ENCODE data around the gene MED15.

DNA sequence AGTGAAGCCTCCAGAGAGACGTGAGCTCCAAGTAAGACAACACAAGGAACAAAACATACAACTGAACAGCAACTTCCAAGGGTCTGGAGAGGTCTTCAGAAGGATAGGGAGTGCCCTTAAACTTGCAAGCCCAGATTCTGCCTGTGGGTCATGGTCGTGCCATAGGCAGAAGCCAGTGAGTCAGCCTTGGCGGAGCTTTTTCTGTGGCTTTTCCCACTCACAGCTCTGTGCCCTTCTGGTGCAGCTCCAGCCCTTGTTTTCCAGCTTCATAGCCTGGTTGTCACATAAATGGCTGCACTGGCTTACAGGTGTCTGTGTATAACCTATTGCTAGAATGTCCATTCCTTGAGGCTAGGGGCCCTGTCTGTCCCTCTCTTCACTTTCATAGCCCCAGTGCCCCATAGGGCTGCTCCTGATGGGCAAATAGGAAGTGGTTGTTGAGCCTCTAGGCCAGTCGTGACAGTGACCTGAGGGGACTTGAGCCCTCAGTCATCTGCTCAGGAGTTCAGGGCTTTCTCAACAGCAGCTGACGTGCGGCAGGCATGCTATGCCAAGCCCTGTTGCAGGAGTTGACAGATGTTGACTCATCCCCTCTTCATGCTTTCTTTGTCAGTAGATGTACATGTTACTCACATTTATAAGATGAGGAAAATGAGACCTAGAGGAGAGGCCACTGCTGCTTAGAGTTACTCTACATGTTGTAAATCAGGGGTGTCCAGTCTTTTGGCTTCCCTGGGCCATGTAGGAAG lies 7.4 kb downstream of the MED15 start:
- TF ChIP-seq RAD21 (IDR thresholded peaks at IDR 0.05; ENCODE audit: low read length) (peak; percentile 5; the same call in 1 of the 2 replicates), RCOR1 (IDR thresholded peaks at IDR 0.05; ENCODE audit: insufficient replicate concordance, low read length) (peak; percentile 49)
- TF ChIP-seq, protein P1, sequence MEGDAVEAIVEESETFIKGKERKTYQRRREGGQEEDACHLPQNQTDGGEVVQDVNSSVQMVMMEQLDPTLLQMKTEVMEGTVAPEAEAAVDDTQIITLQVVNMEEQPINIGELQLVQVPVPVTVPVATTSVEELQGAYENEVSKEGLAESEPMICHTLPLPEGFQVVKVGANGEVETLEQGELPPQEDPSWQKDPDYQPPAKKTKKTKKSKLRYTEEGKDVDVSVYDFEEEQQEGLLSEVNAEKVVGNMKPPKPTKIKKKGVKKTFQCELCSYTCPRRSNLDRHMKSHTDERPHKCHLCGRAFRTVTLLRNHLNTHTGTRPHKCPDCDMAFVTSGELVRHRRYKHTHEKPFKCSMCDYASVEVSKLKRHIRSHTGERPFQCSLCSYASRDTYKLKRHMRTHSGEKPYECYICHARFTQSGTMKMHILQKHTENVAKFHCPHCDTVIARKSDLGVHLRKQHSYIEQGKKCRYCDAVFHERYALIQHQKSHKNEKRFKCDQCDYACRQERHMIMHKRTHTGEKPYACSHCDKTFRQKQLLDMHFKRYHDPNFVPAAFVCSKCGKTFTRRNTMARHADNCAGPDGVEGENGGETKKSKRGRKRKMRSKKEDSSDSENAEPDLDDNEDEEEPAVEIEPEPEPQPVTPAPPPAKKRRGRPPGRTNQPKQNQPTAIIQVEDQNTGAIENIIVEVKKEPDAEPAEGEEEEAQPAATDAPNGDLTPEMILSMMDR (conservative IDR thresholded peaks at IDR 0.05; ENCODE audit: low read depth, low read length): no peak

Data from IMR-90 (cell line).